GM19468 (cell line): Measurements from ENCODE around the gene SLCO2B1.

Experiments used
- ATAC-seq: cut with Tn5 transposase; IDR thresholded peaks from one replicate; pipeline ENCODE4 v1.9.1; 2021; ENCODE audit warnings: mild to moderate bottlenecking, moderate library complexity, moderate number of reproducible peaks; ENCODE audit not compliant: unreplicated experiment; ENCODE audit errors: extremely low read depth

Gene SLCO2B1

GRCh38 chr11:75208446-75208845 is 57.5 kb downstream of the SLCO2B1 start:
- no peak for ATAC-seq

DNA sequence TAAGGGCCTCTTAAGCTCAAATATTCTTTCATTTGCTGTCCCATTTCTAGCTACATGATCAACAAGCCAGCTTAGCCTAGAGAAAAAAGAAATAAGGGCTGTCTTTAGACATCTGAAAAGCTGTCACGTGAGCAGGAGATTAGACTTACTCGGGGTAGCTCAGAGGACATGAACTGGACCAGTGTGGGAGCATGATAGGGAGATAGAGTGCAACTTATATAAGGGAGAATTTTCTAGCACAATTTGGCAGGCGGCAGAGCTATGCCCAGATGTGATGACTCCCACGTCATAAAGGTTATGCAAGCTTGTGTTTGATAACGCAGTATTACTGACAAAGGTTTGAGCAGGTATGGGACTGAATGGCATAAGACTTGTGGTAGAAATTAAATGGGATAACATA is 61.5 kb downstream of the SLCO2B1 start:
- no peak for ATAC-seq

DNA sequence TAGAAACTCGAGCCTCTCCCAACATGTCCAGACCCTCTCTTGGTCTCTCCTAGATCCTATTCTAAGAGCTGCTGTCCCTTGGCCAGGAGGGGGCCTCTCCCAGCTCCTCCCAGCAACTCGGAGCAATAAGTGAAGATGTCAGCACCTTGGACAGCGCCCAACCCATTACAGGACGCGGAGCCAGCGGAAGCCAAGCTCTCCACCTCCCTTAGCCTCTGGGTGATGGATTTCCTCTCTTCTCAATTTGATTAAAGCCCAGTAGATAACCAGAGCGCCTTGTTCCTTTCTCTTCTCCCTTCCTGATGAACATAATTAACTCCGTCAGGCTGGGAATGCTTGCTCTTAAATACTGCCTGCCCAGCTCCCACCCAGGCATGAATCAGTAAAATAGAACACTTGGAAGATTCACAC is 63.5 kb downstream of the SLCO2B1 start:
- ATAC-seq: no peak

- ATAC-seq: no peak
Observed at GRCh38 chr11:75214843-75215242, 63.9 kb downstream of the SLCO2B1 start.

DNA sequence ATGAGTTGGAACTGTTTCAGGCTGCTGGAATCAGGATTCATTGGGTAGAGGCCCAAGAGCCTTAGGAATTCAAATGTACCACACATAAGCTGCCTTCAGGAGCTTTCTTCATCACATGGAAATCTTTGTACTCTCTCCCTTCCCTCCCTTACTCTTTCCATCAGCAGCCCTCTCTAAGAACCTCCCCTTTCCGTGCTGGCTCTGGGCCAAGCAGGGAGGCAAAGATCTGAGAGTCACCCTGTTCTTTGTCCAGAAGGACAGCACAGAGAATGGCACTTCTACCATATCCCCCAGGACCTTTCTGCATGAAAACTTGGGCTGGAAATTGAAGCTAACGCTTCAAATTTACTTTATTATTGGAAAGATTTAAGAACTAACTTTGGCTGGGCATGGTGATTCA is 69.0 kb downstream of the SLCO2B1 start:
- no peak for ATAC-seq

DNA sequence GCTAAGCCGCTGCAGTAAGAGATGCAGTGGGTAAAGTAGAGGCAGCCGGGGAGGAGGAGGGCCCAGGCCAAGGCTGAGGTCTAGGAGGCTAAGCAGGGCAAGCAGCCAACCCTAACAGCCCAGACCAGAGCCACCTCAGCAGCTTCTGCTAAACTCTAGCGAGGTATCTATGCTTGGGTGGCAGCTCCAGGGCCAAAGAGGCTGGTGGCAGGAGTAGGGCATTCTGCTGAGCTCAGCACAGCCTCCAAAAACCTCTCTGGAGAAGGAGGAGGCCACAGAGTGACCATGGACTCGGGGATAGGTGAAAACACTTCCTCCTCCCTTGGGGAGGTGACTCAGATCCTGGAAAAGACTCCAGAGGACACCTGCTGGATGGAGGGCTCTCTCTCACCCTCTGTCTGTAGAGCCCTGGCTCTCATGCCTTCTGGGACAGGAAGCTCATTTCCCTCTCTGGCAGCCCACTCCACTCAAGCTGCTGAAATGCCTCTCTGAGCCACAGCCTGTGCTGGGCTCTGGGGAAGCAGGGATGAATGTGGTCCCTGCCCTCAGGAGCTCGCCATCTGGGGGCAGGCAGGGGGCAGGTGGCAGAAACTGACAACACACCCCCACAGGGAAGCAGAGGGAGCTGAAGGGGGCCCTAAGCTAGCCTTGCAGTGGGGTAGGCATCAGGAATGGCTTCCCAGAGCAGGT is 73.2 kb downstream of the SLCO2B1 start:
- ATAC-seq: no peak

DNA sequence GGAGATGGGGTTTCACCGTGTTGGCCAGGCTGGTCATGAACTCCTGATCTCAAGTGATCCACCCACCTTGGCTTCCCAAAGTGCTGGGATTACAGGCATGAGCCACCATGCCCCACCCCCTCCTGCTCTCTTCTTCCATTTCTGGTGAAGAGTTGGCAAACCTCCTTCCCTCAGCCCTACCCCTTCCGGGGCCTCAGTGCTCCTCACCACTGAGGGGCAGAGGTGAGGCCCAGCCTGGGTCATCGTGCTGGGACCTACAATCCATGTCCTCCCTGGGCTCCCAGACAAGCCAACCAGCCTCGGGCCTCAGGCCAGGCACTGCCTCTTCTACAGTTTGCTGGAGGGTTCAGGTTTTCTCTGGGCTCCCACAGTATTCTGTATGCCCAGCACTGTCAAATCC is 74.9 kb downstream of the SLCO2B1 start:
- no peak for ATAC-seq

GRCh38 chr11:75229466-75229865 is 78.6 kb downstream of the SLCO2B1 start:
- no peak for ATAC-seq

DNA sequence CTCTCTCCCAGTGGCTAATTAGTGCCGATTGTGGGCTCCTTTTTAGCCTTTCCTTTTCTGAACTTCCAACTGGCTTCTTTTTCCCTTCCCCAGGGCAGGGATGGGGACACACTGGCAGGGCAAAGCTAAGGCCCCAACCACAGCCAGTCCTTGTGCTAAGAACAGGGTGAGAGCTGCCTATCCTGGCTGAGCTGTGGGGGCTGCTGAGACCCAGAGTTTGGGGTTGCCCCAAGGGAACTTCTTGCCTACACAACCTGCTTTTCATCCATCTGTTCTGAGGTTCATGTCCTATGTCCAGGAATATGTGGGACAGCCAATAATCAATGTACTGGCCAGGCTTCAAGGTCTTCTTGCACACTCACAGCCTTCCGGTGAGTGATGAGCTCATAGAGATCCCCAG is 79.7 kb downstream of the SLCO2B1 start:
- ATAC-seq: no peak

DNA sequence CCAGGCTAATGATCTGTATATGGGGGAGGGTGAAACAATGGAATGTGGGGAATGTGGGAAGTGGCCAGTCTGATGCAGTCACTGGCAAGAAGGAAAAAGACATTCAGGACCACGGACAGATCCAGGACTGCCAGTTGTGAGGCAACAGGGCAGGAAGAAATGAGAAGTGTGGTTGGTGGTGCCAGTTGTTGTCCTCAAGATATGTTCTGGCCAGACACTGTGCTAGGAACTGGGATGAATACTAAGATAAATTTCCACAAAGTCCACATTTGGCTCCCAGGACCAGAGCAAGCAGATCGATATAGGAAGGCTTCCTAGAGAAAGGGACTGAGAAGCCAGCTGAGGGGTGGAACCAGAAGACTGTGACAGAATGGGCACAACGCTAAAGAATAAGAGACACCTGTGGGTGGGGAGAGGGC is 82.9 kb downstream of the SLCO2B1 start:
- ATAC-seq: no peak

DNA sequence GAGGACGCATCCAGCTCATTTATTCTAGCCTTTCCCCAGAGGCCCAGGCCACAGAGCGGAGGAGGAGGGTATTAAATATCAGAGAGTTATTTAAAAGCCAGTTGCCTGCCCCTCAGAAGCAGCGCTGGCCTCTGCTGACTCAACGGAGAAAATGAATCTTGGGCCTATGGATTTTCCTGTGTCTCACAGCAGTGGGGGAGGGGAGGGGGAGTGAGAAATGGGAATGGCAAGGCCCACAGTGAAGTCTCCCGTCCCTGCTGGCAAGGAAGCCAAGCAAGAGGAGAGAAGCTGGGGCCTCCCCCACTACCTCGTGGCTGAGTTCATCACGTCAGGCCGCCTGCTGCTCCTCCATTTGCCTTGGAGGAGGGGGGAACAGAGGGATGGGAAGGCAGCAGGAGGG is 85.2 kb downstream of the SLCO2B1 start:
- no peak for ATAC-seq

DNA sequence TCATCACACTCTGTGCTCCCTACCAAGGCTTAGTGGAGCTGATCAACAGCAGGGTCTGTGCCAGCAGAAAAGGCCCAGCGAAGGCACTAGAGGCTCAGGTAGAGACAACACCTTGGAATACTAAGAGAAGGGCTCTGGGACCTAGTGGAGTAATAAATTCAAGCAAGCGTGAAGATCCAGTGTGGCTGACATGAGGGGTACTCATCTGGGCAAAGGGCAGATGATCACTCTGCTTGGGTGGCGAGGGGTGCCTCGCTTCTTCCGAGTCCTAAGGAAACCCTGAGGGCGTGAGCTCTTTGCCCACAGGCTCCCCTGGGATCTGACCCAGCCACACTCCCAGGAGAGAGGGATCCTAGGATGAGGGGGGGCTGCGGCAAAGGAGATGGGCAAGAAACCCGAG is 86.1 kb downstream of the SLCO2B1 start:
- no peak for ATAC-seq

DNA sequence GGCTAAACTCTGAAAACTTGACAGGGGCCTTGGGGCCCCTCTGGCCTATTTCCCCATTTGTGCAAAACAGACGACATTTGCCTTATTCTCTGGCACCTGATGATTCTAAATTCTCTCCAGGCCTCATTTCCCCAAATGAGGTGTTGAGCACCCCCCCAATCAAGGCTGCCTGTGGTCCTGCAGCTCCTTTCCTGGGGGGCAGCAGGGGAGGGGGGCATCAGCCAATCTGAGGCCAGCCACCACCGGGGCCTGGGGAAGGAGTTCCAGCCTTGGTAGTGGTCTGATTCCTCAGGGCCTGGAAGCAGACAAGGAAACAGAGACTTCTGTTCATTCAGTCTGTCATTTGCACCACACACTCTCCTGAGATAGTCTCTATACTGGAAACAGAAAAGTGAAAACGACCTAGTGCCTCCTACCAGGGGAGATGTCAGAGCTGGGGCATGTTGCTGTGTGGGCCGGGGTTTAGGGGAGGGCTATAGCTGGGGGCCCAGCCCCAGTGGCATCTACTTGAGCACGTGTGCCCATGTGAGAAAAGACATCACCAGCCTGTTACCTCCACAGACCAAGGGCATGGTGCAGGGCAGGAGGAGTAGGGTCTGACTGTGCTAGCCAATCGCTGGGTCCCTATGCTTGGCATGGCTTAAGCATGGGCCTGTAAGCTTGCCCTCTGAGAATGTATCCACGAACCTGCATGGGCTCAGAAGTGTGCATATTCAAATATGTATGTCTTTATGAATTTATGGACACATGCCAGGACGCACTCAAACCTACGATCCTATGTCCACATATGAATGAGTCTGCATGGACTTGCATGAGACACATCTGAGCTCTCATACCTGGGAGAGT is 87.9 kb downstream of the SLCO2B1 start:
- no peak for ATAC-seq

- no peak for ATAC-seq
Observed at GRCh38 chr11:75239531-75240290, 88.8 kb downstream of the SLCO2B1 start.

DNA sequence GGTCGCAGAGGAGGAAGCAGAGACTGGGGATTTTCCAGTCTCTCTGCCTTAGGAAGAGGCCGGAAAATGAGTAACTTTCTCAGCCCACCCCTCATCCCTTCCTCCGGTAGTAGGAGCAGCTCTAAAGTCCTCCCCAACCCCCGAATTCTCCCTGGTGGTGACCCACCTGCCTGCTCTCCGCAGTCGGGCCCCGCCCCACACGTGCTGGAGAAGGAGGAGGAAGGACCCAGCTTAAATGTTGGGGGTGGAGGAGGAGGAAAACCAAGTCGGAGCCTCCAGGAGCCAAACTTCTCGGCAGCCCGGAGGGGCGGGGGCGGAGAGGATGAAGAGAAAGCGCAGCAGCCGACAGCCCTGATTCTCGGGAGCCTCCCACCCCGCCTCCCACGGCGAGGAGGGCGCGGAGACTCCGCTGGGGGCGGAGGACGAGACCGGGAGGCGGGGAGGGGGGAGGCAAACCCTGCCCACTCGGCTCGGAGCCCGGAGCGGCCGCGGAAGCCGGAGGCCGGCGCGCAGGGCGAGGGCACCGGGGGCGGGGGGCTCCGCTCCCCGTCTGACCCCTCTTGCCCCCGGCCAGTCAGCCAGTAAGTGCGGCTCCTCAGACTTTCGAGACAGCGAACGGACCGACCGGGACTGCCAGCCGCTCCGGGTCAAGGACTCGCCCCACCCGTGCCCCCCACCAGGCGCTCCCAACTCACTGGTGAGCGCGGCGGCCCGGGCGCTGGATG is 89.6 kb downstream of the SLCO2B1 start, which contains the start of gene TPBGL:
TPBGL (plus strand) TSS at position 464 of the 725 bp plus-strand sequence. CDS start 276 bp downstream, outside the sequence.
- ATAC-seq: no peak

DNA sequence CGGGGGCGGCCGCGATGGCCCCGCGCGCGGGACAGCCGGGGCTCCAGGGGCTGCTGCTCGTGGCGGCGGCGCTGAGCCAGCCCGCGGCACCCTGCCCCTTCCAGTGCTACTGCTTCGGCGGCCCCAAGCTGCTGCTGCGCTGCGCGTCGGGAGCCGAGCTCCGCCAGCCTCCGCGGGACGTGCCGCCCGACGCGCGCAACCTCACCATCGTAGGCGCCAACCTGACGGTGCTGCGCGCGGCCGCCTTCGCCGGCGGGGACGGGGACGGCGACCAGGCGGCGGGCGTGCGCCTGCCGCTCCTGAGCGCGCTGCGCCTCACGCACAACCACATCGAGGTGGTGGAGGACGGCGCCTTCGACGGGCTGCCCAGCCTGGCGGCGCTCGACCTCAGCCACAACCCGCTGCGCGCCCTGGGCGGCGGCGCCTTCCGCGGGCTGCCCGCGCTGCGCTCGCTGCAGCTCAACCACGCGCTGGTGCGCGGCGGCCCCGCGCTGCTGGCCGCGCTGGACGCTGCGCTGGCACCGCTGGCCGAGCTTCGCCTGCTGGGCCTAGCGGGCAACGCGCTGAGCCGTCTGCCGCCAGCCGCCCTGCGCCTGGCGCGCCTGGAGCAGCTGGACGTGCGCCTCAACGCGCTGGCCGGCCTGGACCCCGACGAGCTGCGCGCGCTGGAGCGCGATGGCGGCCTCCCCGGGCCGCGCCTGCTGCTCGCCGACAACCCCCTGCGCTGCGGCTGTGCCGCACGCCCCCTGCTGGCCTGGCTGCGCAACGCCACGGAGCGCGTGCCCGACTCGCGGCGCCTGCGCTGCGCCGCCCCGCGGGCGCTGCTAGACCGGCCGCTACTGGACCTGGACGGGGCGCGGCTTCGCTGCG is 90.4 kb downstream of the SLCO2B1 start:
- peak; percentile 78 for ATAC-seq

- ATAC-seq: no peak
Observed at GRCh38 chr11:75241906-75242644, 91.2 kb downstream of the SLCO2B1 start.

- ATAC-seq: no peak
Observed at GRCh38 chr11:75242722-75243600, 92.1 kb downstream of the SLCO2B1 start.
